GM06990 (cell line): ENCODE results near the gene UBE2D4.

Experiments
- DNase-seq: peaks from one replicate; pipeline ENCODE4 v3.0.0-alpha.2; 2011; ENCODE audit not compliant: insufficient read length; ENCODE audit errors: extremely low read depth
- H3K27me3 ChIP-seq: replicated peaks from 2 replicates; pipeline ENCODE4 v1.6.0; 2011; ENCODE audit warnings: low read length; ENCODE audit not compliant: control insufficient read depth, insufficient read depth
- H3K36me3 ChIP-seq: 2 replicates; pipeline ENCODE4 v1.5.1; 2011; ENCODE audit warnings: low read length; ENCODE audit not compliant: control insufficient read depth, insufficient read depth
- H3K4me3 ChIP-seq: replicated peaks from 2 replicates; pipeline ENCODE4 v1.5.1; 2011; ENCODE audit warnings: low read depth, mild to moderate bottlenecking, control low read depth, low read length
- TF ChIP-seq, protein P1 (sequence below): IDR thresholded peaks from 2 replicates; pipeline ENCODE4 v1.5.1; 2011; ENCODE audit warnings: low read length, control low read depth, mild to moderate bottlenecking, inconsistent platforms; ENCODE audit not compliant: insufficient read depth, poor library complexity, severe bottlenecking

The UBE2D4 gene

GRCh38 chr7:43921423-43921822 lies 4.8 kb upstream of the UBE2D4 start:
- H3K36me3 ChIP-seq, result peaks cover 1% of the 10 kb centered on the region
- DNase-seq, result no peak
- TF ChIP-seq, protein P1, sequence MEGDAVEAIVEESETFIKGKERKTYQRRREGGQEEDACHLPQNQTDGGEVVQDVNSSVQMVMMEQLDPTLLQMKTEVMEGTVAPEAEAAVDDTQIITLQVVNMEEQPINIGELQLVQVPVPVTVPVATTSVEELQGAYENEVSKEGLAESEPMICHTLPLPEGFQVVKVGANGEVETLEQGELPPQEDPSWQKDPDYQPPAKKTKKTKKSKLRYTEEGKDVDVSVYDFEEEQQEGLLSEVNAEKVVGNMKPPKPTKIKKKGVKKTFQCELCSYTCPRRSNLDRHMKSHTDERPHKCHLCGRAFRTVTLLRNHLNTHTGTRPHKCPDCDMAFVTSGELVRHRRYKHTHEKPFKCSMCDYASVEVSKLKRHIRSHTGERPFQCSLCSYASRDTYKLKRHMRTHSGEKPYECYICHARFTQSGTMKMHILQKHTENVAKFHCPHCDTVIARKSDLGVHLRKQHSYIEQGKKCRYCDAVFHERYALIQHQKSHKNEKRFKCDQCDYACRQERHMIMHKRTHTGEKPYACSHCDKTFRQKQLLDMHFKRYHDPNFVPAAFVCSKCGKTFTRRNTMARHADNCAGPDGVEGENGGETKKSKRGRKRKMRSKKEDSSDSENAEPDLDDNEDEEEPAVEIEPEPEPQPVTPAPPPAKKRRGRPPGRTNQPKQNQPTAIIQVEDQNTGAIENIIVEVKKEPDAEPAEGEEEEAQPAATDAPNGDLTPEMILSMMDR, result no peak
- H3K4me3 ChIP-seq, result no peak overlapping the region
- H3K27me3 ChIP-seq, result no peaks in the 10 kb centered on the region

- DNase-seq, result no peak
- Histone ChIP-seq H3K27me3 (no peaks in the 10 kb centered on the region), H3K4me3 (no peak overlapping the region), H3K36me3 (peaks cover 1% of the 10 kb centered on the region)
- TF ChIP-seq, protein P1, result no peak
Observed at GRCh38 chr7:43922726-43923125, 3.5 kb upstream of the UBE2D4 start.

- no peaks in the 10 kb centered on the region for H3K27me3 ChIP-seq
- TF ChIP-seq, protein P1, result peak; percentile 12
Observed at GRCh38 chr7:43926798-43927123, 525 bp downstream of the UBE2D4 start.

DNA sequence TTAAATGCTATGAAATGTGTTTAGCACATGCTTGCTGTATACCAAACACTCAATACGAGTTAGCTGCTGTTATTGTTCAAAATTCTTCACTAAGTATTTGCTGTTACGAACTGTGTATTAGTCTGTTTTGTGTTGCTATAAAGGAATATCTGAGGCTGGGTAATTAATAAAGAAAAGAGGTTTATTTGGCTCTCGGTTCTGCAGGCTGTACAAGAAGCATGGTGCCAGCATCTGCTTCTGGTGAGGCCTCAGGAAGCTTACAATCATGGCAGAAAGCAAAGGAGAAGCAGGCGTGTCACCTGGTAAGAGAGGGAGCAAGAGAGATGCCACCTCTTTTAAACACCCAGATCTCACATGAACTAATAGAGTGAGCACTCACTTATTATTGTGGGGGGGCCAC lies 1.6 kb downstream of the UBE2D4 start:
- TF ChIP-seq, protein P1, result no peak
- Histone ChIP-seq H3K27me3 (no peaks in the 10 kb centered on the region), H3K4me3 (no peak overlapping the region), H3K36me3 (no peaks in the 10 kb centered on the region)
- no peak for DNase-seq

More at GRCh38 chr7:43926798-43927123, 525 bp downstream of the UBE2D4 start:
- no peak for DNase-seq
- Histone ChIP-seq H3K36me3 (no peaks in the 10 kb centered on the region), H3K4me3 (peak overlapping the region; percentile 87)

GRCh38 chr7:43929529-43930457 lies 3.6 kb downstream of the UBE2D4 start:
- no peaks in the 10 kb centered on the region for H3K27me3 ChIP-seq
- no peaks in the 10 kb centered on the region for H3K36me3 ChIP-seq
- TF ChIP-seq, protein P1, result no peak
- no peak overlapping the region for H3K4me3 ChIP-seq
- no peak for DNase-seq
